Nephron progenitor cell (in vitro differentiated cells): ENCODE measurements around the gene MYNN.

Experiments
- DNase-seq: peaks from one replicate; pipeline ENCODE4 v3.0.0; 2021
- H3K27ac Mint-ChIP-seq: 2 replicates; pipeline ENCODE4 v1.8.0; 2021; ENCODE audit warnings: mild to moderate bottlenecking, moderate library complexity, mixed read lengths
- H3K27me3 Mint-ChIP-seq: 2 replicates; pipeline ENCODE4 v1.8.0; 2021; ENCODE audit warnings: mild to moderate bottlenecking, low read depth, mixed read lengths; ENCODE audit not compliant: poor library complexity
- H3K36me3 Mint-ChIP-seq: 2 replicates; pipeline ENCODE4 v1.8.0; 2021; ENCODE audit warnings: low read depth, mixed read lengths
- H3K4me1 Mint-ChIP-seq: 2 replicates; pipeline ENCODE4 v1.8.0; 2021; ENCODE audit warnings: mixed read lengths
- H3K4me3 Mint-ChIP-seq: 2 replicates; pipeline ENCODE4 v1.8.0; 2021; ENCODE audit warnings: mild to moderate bottlenecking, moderate library complexity, mixed read lengths
- H3K9me3 Mint-ChIP-seq: 2 replicates; pipeline ENCODE4 v1.8.0; 2021; ENCODE audit warnings: mild to moderate bottlenecking, moderate library complexity, mixed read lengths
- TF ChIP-seq, protein P1 (sequence below): fragments of 200-600 bp; sonication (generic); IDR thresholded peaks from 2 replicates; pipeline ENCODE4 v1.5.0; 2021; ENCODE audit warnings: antibody characterized with exemption

MYNN gene

DNA sequence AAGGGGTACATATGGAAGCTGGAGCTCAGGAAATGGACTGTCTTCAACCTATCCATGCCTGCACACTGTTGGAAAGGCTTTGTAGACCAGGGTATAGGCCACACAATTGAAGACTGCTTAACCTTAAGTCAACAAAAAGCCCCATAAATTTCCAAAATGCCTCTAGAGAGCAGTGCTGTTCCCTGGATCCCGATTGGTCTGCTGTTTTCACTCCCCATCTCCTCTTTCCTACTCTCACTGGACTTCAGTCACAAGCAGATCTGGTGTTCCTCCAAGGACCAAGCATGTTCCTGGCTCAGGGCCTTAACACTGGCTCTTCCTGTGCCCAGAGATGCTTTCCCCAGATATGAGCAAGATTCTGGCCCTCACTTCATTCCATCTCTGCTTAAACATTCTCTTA lies 62.3 kb downstream of the MYNN start:
- Mint-ChIP-seq H3K36me3 (no peaks in the 10 kb centered on the region), H3K27ac (no peak overlapping the region), H3K27me3 (peaks cover 4% of the 10 kb centered on the region), H3K4me1 (peaks cover 23% of the 10 kb centered on the region), H3K4me3 (no peak overlapping the region), H3K9me3 (no peaks in the 10 kb centered on the region)
- TF ChIP-seq, protein P1, sequence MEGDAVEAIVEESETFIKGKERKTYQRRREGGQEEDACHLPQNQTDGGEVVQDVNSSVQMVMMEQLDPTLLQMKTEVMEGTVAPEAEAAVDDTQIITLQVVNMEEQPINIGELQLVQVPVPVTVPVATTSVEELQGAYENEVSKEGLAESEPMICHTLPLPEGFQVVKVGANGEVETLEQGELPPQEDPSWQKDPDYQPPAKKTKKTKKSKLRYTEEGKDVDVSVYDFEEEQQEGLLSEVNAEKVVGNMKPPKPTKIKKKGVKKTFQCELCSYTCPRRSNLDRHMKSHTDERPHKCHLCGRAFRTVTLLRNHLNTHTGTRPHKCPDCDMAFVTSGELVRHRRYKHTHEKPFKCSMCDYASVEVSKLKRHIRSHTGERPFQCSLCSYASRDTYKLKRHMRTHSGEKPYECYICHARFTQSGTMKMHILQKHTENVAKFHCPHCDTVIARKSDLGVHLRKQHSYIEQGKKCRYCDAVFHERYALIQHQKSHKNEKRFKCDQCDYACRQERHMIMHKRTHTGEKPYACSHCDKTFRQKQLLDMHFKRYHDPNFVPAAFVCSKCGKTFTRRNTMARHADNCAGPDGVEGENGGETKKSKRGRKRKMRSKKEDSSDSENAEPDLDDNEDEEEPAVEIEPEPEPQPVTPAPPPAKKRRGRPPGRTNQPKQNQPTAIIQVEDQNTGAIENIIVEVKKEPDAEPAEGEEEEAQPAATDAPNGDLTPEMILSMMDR = no peak
- DNase-seq = no peak

DNA sequence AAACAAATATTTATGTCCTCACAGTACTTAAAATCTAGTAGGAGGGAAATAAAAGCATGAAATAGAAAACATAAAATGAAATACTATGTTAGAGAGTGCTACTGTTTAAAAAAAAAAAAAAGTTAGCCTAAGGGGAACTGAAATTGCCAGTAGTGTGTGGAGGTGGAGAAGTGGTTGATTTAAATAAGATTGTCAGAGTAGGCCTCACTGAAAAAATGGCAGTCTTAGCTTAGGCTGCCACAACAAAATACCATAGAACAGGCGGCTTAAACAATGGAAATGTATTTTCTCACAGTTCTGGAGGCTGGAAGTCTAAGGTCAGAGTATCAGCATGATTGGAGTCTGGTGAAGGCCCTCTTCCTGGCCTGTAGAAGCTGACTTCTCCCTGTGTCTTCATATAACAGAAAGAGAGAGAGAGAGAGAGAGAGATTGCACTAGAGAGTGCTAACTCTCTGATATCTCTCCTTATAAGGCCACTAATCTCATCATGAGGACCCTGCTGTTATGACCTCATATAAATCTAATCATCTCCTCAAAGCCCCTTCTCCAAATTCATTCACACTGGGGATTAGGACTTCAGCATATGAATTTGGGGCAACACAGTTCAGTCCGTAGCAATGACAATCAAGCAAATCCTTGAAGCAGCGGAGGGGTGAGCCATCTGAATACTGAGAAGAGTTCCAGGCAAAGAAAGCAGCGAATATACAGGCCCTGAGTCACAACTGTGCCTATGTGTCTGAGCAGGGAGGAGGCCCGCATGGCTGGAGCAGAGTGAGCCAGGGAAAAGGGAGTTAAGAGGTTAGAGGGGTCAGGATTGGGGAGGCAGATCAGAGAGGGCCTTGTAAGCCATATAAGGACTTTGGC lies 63.1 kb downstream of the MYNN start:
- Mint-ChIP-seq H3K4me1 (peaks cover 31% of the 10 kb centered on the region), H3K4me3 (no peak overlapping the region), H3K36me3 (no peaks in the 10 kb centered on the region), H3K9me3 (no peaks in the 10 kb centered on the region), H3K27me3 (peaks cover 4% of the 10 kb centered on the region), H3K27ac (peak overlapping the region; percentile 74)
- DNase-seq = no peak
- TF ChIP-seq, protein P1 = no peak

DNA sequence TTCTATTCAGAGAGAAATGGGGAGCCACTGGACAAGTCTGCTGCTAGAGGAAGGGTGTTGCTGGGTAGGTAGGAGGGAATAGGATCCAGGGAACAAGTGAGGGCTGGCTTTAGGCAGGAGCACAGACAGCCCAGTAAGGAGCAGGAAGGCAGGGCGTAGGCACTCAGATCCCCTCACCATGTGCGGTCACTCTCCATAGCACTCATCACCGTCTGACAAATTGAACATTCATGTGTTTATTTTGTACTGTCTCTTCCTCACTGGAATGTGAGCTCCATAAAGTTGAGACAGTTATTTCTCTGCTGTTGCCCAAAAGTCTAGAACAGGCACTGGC lies 63.7 kb downstream of the MYNN start:
- peaks cover 4% of the 10 kb centered on the region for H3K27me3 Mint-ChIP-seq
- H3K4me1 Mint-ChIP-seq = peaks cover 33% of the 10 kb centered on the region
- no peaks in the 10 kb centered on the region for H3K36me3 Mint-ChIP-seq
- H3K4me3 Mint-ChIP-seq = no peak overlapping the region
- TF ChIP-seq, protein P1 = no peak
- no peaks in the 10 kb centered on the region for H3K9me3 Mint-ChIP-seq
- no peak for DNase-seq
- peak overlapping the region; percentile 74 for H3K27ac Mint-ChIP-seq

DNA sequence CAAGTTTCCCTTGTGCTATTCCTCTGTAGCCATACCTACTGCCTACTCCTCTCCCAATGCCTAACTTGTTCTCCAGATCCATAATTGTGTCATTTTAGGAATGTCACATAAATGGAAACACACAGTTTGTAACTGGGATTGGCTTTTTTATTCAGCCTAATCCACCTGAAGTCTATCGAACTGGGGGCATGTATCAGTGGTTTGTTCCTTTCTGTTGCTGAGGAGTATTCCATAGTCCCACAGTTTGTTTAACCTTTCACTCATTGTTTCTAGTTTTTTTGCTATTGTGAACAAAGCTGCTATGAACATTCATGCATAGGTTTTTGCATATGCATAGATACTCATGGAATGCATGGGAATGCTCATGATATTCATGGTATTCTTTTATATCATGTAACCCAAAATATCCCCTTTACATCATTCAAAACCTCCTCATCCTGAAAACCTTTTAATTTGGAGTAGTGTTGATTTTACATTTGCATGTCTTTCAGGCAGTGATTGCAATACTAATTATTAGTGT lies 65.4 kb downstream of the MYNN start:
- H3K4me3 Mint-ChIP-seq = no peak overlapping the region
- TF ChIP-seq, protein P1 = no peak
- H3K36me3 Mint-ChIP-seq = no peaks in the 10 kb centered on the region
- peaks cover 4% of the 10 kb centered on the region for H3K27me3 Mint-ChIP-seq
- H3K9me3 Mint-ChIP-seq = no peaks in the 10 kb centered on the region
- no peak for DNase-seq
- peaks cover 33% of the 10 kb centered on the region for H3K4me1 Mint-ChIP-seq
- no peak overlapping the region for H3K27ac Mint-ChIP-seq
